Measurements from ENCODE around the gene PICK1.
A peak's percentile ranks its signal among the peaks of the same experiment; 100 is the strongest.
"Not testable (repeated sequence)": the region's sequence is repeated elsewhere in the genome, so short reads cannot be mapped to it uniquely, and the experiment has no call there.

Gene PICK1

DNA sequence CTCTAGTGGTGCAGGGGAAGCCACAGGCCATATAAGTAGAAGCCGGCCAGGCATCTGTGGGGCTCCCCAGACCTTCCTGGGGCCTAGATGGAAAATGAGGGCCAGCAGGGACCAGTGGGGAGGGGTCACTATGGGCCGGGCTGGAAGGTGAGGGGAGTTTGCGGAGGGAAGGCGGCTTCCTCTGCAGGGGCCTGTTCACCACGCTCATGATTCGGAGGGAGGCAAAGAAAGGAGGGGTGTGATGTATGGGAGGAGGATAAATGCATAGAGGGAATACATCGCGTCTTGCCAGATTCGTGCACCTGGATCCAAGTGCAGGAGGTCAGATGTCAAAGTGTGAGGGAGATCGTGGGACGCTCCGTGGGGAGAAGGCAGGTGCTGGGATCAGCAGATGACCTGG, 19.9 kb downstream of the PICK1 start:
- DNase-seq, result no peak

DNA sequence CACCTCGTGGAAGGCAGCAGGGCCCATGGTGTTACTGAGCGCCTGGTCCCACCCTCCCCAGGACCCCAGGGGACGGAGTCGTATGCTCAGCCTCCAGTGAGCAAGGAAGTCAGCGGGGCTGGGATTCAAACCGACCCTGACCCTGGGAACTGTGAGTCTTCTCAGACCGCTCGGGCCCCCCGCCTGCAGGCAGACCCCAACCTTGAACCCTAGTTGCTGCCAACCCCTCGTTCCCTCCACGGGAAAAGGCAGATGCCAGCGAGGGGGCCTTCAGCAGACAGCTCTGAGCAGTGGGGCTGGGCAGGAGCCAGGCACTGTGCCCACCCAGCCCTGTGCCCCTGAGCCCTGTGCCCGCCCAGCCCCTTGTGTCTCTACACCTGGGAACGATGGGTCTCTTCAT, 20.4 kb downstream of the PICK1 start:
- DNase-seq, result no peak

DNA sequence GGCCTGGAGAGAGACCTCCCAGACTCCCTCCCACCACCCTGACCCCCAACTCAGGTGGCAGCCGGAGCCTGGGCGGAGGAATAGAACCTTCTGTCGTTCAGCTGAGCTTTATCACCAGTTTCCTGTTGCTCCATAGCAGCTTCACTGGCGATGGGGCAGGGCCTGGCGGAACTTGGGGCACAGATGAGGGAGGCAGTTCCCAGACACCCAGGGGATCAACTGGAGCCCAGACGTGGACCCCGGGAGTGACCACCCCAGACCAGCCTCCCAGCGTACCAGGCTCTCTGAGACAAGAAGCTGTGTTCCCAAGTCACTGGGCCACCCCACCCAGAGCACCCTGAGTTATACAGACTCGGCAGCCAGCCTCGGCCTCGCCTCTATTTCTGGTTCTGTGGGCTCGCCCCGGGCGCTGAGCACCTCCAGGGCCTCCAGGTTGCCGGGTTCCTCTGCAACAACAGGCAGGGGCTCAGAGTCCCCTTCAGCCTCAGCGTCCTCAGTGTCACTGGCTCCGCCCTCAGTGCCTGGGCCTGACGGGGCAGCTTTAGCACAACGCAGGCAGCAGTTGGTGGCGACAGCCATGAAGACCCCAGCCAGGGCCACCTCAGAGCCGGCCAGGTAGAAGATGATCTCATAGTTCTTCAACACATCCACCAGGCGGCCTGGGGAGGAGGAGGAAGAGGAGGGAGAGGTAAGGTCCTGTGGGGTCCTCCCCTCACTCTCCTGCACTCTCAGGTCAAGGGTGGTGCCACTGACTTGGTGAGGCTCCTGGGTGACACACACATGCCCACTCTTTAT, 21.0 kb downstream of the PICK1 start:
- no peak for DNase-seq

DNA sequence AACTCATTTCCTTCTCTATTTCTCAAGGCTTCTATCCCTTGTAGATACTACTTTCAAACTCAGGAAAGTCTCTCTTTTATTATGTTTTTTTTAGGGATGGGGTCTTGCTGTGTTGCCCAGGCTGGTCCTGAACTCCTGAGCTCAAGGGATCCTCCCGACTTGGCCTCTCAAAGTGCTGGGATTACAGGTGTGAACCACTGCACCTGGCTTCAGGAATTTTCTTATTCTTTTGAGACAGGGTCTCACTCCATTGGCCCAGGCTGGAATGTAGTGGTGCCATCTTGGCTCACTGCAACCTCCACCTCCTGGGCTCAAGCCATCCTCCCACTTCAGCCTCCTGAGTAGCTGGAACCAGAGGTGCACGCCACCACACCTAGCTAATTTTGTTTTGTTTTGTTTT, 22.0 kb downstream of the PICK1 start:
- DNase-seq, result not testable (repeated sequence)

DNA sequence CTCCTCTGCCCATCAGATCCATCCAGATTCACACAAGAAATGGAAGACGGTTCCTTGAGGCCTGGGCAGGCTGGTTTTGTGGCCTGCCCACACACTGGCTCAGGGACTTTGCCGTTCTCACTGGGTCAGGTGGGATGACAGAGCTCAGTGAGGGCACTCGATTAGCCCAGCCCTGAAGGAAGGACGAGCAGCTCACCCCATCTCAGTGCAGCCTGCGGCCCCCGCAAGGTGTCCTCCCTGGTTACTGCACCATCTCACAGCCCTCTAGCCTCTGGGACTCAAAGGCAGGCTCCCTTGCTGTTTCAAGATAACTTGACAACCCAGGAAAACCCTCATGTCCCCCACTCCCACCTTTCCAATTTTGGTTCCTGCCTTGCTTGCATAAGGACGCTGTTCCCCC, 22.6 kb downstream of the PICK1 start:
- no peak for DNase-seq

DNA sequence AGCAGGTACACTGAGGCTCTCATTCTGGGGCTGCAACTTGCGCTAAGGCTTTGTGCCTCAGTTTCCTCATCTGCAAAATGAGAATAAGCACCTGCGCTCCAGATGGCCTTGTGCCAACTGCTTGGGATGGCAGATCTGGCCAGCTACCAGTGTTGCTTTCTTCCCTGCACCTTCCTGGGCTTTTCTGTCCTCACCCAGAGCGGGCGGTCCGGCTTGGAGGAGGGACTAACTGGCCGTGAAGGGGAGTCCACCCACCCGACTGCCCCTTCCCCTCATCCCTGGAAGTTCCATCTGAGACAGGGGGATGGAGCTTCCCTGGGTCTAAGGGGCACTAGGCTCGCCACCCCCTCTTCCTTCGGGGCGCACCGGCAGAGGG, 23.3 kb downstream of the PICK1 start:
- DNase-seq, result no peak

DNA sequence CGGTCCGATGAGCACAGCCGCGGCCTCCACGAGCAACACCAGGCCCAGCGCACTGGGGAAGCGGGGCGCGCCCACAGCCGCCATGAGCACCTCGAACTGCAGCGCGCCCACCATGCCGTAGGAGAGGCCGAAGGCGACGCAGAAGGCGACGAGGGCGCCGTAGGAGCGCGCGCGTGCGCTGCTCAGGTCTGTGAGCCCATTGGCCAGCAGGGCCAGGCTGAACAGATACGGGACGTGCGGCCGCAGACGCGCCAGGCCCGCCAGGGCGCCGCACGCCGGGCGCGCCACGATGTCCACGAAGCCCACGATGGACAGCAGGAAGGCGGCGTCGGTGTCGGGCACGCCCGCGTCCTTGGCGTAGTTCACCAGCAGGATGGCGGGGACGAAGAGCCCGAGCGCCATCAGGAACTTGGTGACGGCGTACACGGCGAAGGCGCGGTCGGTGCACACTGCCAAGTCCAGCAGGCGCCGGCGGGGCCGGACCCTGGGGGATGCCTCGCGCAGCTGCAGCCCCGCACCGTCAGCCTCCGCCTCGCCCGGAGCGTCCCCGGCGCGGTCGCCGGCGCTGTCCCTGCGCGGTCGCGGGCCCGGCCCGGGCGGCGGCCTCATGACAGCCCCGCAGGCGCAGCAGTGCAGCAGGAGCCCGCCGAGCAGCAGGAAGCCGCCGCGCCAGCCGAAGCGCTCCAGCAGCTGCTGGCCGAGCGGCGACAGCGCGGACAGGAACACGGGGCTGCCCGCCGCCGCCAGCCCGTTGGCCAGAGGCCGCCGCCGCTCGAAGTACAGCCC, 23.8 kb downstream of the PICK1 start:
- peak; percentile 47 for DNase-seq

DNA sequence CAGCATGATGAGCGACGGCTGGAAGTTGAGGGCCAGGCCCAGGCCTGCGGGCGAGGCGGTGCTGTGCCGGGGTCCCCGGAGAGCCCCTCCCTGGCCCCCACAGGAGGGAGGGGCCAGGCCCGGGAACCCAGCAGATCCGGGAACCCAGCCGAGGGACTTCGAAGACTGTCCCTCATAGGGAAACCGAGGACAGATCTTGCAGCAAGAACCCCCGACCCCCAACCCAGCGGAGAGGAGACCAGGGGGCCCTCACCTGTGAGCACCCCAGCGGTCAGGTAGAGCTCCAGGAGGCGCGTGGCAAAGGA, 24.4 kb downstream of the PICK1 start:
- no peak for DNase-seq

DNA sequence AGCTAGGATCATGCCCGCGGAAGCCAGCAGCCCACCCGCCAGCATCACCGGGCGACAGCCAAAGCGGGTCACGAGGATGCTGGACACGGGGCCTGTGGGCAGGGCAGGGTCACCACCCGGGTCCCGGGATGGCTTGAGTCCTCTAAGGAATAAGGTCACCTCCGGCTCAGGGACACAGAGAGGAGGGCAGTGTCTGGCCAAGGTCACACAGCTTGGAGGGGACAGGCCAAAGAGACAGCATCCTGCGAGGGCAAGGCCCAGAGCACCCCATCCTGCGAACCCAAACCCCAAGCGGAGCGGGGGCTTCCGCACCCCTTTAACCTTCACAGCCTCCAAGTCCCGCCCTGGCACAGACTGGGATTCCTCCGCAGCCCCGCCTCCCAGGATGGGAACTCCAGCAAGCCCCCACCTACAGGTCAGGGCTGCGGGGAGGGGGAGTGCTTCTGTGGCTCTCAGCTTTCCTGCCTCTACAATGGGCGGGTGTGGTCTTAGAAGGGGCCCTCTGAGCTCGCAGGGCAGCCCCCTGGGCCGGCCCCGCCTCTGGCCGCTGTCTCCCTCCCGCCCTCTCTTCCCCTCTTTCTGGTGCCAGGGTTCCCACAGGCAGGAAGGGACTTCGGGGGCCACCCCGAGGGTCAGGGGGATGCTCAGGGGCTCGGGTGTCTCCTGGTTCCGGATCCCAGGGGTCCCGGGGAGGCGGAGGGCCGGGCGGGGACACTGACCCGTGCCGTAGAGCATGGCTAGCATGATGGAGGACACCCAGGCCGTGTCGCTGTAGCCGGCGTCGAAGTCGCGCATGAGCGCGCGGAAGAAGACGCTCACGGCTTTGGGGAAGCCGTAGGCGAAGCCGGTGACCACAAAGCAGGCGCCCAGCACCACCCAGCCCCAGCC, 25.0 kb downstream of the PICK1 start:
- DNase-seq, result no peak

DNA sequence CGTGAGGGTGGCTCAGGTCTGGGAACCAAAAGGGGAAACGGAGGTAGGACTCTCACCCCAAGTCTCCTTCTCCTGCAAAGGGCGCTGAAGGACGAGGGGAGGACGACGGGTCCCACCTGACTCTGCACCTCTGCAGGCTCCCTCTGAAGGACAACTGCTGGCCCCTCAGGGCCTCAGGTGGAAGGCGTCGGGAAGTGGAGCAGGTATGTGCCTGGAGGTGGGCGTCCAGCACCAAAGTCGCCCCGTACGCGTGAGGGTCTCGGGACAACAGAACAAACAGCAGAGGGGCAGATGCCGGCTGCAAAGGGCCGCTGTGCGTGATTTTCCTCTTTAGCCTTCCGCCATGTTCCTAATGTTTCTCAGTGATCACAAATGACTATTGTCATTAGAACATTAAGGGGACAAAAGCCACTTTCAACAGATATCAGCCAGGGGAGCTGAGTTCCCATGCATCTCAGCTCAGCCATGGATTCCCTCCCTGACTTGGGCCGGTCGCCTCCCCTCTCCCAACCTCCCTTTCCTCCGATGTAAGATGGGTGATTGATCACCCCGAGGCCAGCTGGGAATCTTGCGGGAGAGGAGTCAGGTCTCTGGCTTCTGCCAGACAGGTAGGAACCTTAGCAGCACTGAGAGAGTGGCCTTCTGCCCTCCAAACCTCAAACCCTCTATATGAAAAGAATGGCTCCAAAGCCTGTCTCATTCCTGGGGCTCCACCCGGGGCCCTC, 25.9 kb downstream of the PICK1 start:
- no peak for DNase-seq

DNA sequence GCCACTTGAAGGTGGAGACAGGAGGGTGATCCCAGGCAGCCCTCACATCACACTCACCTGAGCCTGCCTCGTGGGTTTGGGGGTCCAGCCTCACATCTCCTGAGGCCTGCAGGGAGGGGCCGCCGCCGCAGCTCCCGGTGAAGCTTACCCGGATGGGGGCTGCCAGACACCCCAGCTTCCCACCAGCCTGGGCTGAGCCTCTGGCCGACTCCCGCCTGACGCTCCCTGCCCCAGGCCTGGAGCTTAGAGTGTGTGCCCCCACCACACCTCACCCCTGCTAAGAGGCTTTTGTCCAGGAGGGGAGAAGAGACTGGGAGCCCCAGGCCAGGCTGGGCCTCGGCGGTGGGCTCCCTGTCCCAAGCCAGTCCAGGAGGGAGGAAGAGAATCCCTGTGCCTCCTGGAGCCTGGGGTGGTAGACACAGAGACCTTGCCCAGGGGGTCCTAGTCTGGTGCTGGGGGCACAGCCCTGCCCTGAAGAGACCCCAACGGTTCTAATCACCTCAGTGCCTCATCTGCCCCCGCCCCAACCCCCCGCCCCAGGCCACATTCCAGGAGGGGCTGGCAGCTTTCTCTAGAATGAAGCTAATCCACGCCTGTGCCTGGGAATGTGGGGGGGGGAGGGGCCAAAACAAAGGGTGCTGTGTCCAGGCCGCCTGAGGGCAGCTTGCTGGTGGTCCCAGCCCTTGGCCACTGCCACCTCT, 26.9 kb downstream of the PICK1 start, which contains the start of gene SLC16A8:
SLC16A8 (minus strand) TSS at position 254 of the 701 bp plus-strand sequence. CDS start 1,311 bp downstream, outside the sequence.
- DNase-seq, result no peak

DNA sequence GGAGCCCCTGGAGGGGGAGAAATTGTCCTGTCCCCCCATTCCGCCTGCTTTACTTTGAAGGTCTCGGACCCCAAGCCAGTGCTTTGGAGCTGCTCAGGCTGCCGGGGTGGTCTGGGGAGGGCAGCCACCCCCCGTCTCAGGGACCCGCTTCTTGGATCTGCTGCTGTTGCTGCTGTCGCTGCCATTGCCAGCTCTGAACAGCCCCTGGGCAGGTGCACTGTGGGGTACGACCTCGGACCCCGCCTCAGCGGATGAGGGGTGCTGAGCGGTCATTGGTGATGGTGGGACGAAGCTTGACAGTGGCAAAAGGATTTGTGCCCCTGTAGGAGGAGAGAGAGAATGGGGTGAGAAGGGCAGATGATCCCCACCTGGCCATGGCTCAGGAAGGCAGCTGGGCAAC, 27.9 kb downstream of the PICK1 start:
- no peak for DNase-seq

DNA sequence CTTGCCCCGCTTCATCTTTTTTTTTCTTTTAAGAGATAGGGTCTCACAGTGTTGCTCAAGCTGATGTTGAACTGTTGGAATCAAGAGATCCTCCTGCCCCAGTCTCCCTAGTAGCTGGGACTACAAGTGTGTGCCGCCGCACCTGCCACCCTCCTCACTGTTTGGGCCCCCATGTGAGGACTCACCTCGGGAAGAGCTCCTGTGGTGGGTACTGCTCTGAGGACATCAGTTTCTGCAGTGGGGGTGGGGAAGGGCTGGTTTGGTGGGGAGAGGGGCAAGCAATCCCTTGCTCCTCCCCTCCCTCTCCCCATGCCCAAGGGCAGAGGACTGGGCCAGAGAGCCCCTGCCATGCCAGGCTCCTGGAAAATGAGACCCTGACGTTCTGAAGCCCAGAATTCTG, 28.3 kb downstream of the PICK1 start:
- DNase-seq, result no peak

DNA sequence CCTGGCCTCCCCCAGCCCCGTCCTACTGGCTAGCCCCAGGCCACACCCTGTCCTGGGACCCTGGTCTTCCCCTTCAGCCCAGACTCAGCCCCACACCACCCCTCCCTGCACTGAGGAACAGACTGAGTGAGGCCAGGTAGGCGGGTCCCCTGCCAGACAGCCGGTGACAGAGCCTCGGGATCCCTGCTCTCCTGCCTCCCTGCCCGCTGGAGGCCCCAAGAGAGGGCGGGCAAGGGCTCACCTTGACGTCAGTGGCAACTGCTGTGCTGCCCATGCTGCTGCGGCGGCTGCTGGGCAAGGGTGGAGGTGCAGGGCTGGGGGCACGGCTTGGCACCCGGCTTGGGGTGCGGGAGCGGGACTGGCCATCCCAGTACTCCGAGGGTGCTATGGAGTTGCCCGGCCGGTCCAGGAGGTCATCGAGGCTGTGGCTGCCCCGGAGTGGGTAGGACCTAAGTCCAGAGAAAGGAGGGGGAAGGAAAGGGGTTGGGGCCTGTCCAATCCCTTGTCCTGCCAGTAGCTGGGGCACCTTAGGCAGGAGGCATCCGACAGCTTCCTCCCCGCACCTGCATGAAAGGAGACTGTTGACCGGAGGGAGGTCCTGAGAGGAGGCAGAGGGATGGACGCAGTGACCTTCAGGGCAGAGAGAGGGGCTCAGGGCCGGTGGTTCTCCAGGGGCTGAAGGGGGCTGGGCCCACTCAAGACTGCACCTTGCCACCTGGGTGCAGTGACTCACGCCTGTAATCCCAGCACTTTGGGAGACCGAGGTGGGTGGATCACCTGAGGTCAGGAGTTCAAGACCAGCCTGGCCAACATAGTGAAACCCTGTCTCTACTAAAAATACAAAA, 29.0 kb downstream of the PICK1 start:
- DNase-seq, result no peak

DNA sequence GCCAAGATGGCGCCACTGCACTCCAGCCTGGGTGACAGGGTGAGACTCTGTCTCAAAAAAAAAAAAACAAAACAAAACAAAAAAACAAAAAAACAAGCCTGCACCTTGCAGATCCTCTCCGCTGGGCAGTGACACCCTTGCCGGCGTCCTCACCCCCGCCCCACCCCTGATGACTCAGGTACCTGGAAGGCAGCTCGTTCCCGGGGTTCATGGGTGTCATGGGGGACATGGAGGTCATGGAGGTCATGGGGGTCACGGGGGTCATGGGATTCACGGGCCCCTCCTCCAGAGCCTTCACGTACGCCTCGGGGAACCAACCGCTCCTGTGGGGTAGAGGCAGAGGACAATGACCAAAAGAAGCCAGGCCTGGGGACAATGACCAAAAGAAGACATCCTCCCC, 29.7 kb downstream of the PICK1 start:
- no peak for DNase-seq

DNA sequence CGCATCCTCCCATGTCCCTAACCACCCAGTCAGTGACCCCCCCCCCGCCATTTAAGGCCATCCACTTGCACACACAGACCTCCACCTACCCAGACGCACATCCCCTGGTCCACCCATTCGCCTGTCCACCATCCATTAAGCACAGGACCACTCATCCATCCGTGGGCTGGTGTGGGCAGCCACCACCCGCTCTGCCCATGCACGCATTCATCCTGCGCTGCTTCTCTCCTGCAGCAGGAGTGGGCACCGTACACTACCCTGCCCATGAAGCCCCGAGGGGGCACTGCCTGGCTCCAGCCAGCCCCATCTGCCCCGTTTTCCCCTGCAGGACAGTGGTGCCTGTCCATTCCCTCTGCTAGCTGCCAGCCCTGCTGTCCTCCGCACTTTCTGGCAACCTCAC, 30.7 kb downstream of the PICK1 start:
- DNase-seq, result no peak

DNA sequence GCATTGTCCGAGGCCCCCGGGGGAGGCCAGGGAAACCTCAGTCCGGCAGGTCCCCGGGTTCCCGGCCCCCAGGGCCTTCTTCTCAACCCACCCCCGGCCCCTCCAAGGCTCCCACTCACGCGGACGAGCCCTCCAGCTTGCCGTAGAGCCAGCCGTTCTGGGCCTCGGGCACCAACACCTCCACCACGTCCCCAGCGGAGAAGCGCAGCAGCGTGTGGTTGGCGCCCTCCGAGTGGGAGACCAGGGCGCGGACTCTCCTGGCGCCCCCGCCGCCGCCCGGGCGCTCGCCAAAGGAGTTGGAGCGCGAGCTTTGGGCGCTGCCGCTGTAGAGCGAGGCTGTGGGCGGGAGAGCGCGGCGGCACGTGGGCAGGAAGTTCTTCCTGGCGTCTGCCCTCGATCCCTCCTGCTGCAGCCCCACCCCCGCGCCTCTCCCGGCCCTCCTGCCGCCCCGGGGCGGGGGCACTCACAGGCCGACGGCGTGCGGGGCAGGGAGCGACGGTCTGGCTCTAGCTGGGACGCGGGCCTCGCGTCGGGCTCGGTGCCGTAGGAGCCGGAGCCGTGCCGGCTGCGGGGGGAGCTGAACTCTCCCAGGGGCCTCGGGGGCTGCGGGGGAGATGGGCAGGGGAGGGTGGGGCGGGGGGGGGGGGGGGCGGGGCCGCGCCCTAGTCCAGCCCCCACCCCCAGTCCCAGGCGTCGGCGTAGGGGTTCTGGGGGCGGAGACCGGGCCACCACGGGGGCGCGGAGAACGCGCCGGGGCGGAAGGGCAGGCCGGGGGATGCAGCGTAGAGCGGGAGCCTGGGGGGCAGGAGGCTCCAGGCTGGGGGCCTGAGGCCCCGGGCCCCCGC, 31.6 kb downstream of the PICK1 start:
- DNase-seq, result no peak

DNA sequence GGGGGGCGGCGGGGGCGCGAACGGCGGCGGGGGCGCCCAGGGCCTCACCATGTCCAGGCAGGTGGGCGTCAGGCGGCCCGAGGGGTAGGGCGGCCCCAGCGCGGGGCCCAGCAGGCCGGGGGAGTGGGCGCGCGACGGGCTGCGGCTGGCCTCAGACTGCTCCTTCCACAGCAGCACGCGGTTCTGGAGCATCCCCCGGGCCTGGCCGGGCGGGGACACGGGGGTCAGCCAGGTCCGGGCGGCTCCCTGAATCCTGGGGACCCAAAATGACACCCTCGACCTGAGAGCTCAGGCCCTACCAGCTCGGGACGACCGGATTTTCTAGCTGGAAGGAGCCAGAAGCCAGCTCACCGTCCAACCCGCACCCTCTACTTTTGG, 32.3 kb downstream of the PICK1 start:
- no peak for DNase-seq

DNA sequence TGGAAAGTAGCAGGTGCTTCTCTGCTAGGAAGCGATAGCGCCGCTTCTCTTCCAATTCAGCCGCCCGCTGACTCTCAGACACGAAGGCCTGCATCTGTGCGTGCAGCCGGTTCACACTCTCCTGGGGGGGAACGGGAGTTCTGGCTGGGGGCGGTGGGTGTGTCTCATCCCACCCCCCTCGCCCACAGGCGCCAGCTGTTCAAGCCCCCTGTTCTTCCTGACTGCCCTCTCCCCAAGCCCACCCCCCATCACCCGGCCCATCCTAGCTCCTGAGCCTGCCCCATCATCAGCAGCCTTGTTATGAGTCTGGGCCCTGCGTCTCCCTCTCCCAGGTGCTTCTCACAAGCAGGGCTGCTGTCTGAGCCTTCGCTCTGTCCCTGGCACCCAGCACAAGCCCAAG, 39.9 kb downstream of the PICK1 start:
- no peak for DNase-seq
